Measurements from ENCODE around the gene HIPK4. TPM values are rescaled to one million over a fixed set of nuclear protein-coding genes. Genes with fewer than 3 reads are reported as not detected.
"Not testable (repeated sequence)": the region's sequence is repeated elsewhere in the genome, so short reads cannot be mapped to it uniquely, and the experiment has no call there.

Gene HIPK4
- polyA plus RNA-seq (ENCODE audit: low read depth in 6 of 6) = not detected

GRCh38 chr19:40390084-40390742 lies at the start of gene HIPK4:
Gene HIPK4, minus strand, starts transcription at chr19:40390181. Its CDS starts 279 bp downstream, at chr19:40389902.
- Mint-ChIP-seq H3K9me3 (no peaks in the 10 kb centered on the region), H3K27ac (peak within 1 kb of the TSS in 1 of 6 donors; percentile 69), H3K27me3 (peaks cover 0 to 19% (median 3%) of the 10 kb centered on the region in 3 donors), H3K4me1 (no peaks in the 10 kb centered on the region), H3K4me3 (no peak within 1 kb of the TSS), H3K36me3 (no peaks in the 10 kb centered on the region)
- DNase-seq (no peak), ATAC-seq (ENCODE audit: low read depth in 2 of 2) (no peak)

GRCh38 chr19:40438284-40438683 lies 48.3 kb upstream of the HIPK4 start:
- peak overlapping the region in 2 of 8 donors; percentile 15 to 18 for H3K4me3 Mint-ChIP-seq
- H3K27ac Mint-ChIP-seq = peak overlapping the region in 2 of 6 donors; percentile 48 to 80
- peaks cover 36 to 54% (median 40%) of the 10 kb centered on the region in 3 donors for H3K4me1 Mint-ChIP-seq
- H3K36me3 Mint-ChIP-seq = no peaks in the 10 kb centered on the region
- DNase-seq (no peak), ATAC-seq (ENCODE audit: low read depth in 2 of 2) (no peak)
- H3K27me3 Mint-ChIP-seq = no peaks in the 10 kb centered on the region
- H3K9me3 Mint-ChIP-seq = peaks cover 0 to 2% (median 0%) of the 10 kb centered on the region in 7 donors

- ATAC-seq (ENCODE audit: low read depth in 2 of 2) (peak; percentile 70 to 73), DNase-seq (peak; percentile 62)
- H3K27me3 Mint-ChIP-seq = no peaks in the 10 kb centered on the region
- no peaks in the 10 kb centered on the region for H3K36me3 Mint-ChIP-seq
- peak overlapping the region; percentile 85 to 98 (median 94) for H3K4me3 Mint-ChIP-seq
- H3K4me1 Mint-ChIP-seq = peaks cover 25 to 37% (median 25%) of the 10 kb centered on the region in 3 donors
- peak overlapping the region; percentile 85 to 97 (median 94) for H3K27ac Mint-ChIP-seq
- H3K9me3 Mint-ChIP-seq = peaks cover 0 to 2% (median 0%) of the 10 kb centered on the region in 7 donors
These were observed 43.6 kb upstream of the HIPK4 start for GRCh38 chr19:40433391-40434216.

GRCh38 chr19:40432760-40433159 lies 42.8 kb upstream of the HIPK4 start:
- H3K9me3 Mint-ChIP-seq; H3K27me3 Mint-ChIP-seq; ATAC-seq (ENCODE audit: low read depth in 2 of 2); DNase-seq; H3K36me3 Mint-ChIP-seq: not testable (repeated sequence)
- peak overlapping the region in 7 of 8 donors; percentile 85 to 98 (median 92) for H3K4me3 Mint-ChIP-seq
- H3K27ac Mint-ChIP-seq = peak overlapping the region in 3 of 6 donors; percentile 5 to 97 (median 92)
- H3K4me1 Mint-ChIP-seq = peaks cover 20 to 33% (median 25%) of the 10 kb centered on the region in 3 donors

GRCh38 chr19:40431698-40432097 lies 41.7 kb upstream of the HIPK4 start:
- Mint-ChIP-seq H3K4me1 (peaks cover 20 to 33% (median 24%) of the 10 kb centered on the region in 3 donors), H3K9me3 (peaks cover 0 to 2% (median 0%) of the 10 kb centered on the region in 7 donors), H3K27me3 (no peaks in the 10 kb centered on the region), H3K27ac (peak overlapping the region in 1 of 6 donors; percentile 62), H3K4me3 (peak overlapping the region in 2 of 8 donors; percentile 25 to 64), H3K36me3 (no peaks in the 10 kb centered on the region)
- DNase-seq (no peak), ATAC-seq (ENCODE audit: low read depth in 2 of 2) (no peak)

GRCh38 chr19:40430242-40430641 lies 40.3 kb upstream of the HIPK4 start:
- ATAC-seq (ENCODE audit: low read depth in 2 of 2); H3K27ac Mint-ChIP-seq: not testable (repeated sequence)

GRCh38 chr19:40428197-40428596 lies 38.2 kb upstream of the HIPK4 start:
- not testable (repeated sequence) for H3K36me3 Mint-ChIP-seq; H3K27ac Mint-ChIP-seq; ATAC-seq (ENCODE audit: low read depth in 2 of 2); DNase-seq; H3K27me3 Mint-ChIP-seq; H3K9me3 Mint-ChIP-seq
- peak overlapping the region in 1 of 8 donors; percentile 61 for H3K4me3 Mint-ChIP-seq
- peaks cover 17 to 21% (median 20%) of the 10 kb centered on the region in 3 donors for H3K4me1 Mint-ChIP-seq

More at GRCh38 chr19:40430242-40430641, 40.3 kb upstream of the HIPK4 start:
- Mint-ChIP-seq H3K4me1 (peaks cover 13 to 28% (median 20%) of the 10 kb centered on the region in 3 donors), H3K4me3 (peak overlapping the region in 1 of 8 donors; percentile 6)
- not testable (repeated sequence) for H3K36me3 Mint-ChIP-seq, H3K27me3 Mint-ChIP-seq, H3K9me3 Mint-ChIP-seq, DNase-seq

GRCh38 chr19:40425450-40426287 lies 35.7 kb upstream of the HIPK4 start, which contains the start of gene SERTAD1:
Gene SERTAD1, minus strand, starts transcription at chr19:40425992. Its CDS starts 2,446 bp downstream, at chr19:40423546.
- Mint-ChIP-seq H3K27me3 (no peaks in the 10 kb centered on the region), H3K36me3 (no peaks in the 10 kb centered on the region), H3K4me1 (peaks cover 15 to 29% (median 20%) of the 10 kb centered on the region in 3 donors), H3K4me3 (peak within 1 kb of the TSS; percentile 91 to 96 (median 94)), H3K9me3 (no peaks in the 10 kb centered on the region), H3K27ac (peak within 1 kb of the TSS; percentile 90 to 98 (median 96))
- ATAC-seq (ENCODE audit: low read depth in 2 of 2) (peak; percentile 88 to 90), DNase-seq (peak; percentile 100)

GRCh38 chr19:40424637-40425449 lies 34.9 kb upstream of the HIPK4 start:
- H3K4me3 Mint-ChIP-seq = peak overlapping the region; percentile 91 to 96 (median 94)
- H3K27me3 Mint-ChIP-seq = no peaks in the 10 kb centered on the region
- H3K4me1 Mint-ChIP-seq = peaks cover 16 to 32% (median 24%) of the 10 kb centered on the region in 3 donors
- DNase-seq (no peak), ATAC-seq (ENCODE audit: low read depth in 2 of 2) (no peak)
- H3K36me3 Mint-ChIP-seq = no peaks in the 10 kb centered on the region
- H3K27ac Mint-ChIP-seq = peak overlapping the region; percentile 90 to 98 (median 96)
- H3K9me3 Mint-ChIP-seq = no peaks in the 10 kb centered on the region

GRCh38 chr19:40423938-40424337 lies 34.0 kb upstream of the HIPK4 start:
- ATAC-seq (ENCODE audit: low read depth in 2 of 2) (no peak), DNase-seq (no peak)
- Mint-ChIP-seq H3K27ac (peak overlapping the region in 3 of 6 donors; percentile 75 to 90 (median 78)), H3K36me3 (no peaks in the 10 kb centered on the region), H3K27me3 (no peaks in the 10 kb centered on the region), H3K4me3 (peak overlapping the region in 7 of 8 donors; percentile 45 to 94 (median 77)), H3K4me1 (peaks cover 19 to 35% (median 24%) of the 10 kb centered on the region in 3 donors), H3K9me3 (no peaks in the 10 kb centered on the region)

GRCh38 chr19:40422748-40423566 lies 33.0 kb upstream of the HIPK4 start:
- peak overlapping the region in 4 of 6 donors; percentile 63 to 85 (median 64) for H3K27ac Mint-ChIP-seq
- peak overlapping the region in 6 of 8 donors; percentile 46 to 94 (median 72) for H3K4me3 Mint-ChIP-seq
- no peaks in the 10 kb centered on the region for H3K9me3 Mint-ChIP-seq
- no peak for DNase-seq
- no peaks in the 10 kb centered on the region for H3K36me3 Mint-ChIP-seq
- peaks cover 24 to 42% (median 24%) of the 10 kb centered on the region in 3 donors for H3K4me1 Mint-ChIP-seq
- peaks cover 0 to 5% (median 0%) of the 10 kb centered on the region in 3 donors for H3K27me3 Mint-ChIP-seq
- no peak for ATAC-seq (ENCODE audit: low read depth in 2 of 2)

All from naive B cell (primary cell).